WTC11 (cell line): Measurements from ENCODE around the gene SYTL4. TPM values are rescaled to one million over a fixed set of nuclear protein-coding genes. Genes with fewer than 3 reads are reported as not detected.

ENCODE experiments used
- ATAC-seq: fragments of 200-7000 bp; cut with Tn5 transposase; 2 replicates; pipeline ENCODE4 v1.10.0; 2021; ENCODE audit warnings: mild to moderate bottlenecking, moderate library complexity
- CTCF ChIA-PET: fragments of 300-600 bp; sonication (Branson Sonifier 250); formaldehyde crosslinking; loops from one replicate; lab custom pipeline; 2021; ENCODE audit warnings: antibody characterized with exemption; lab: Charles Lee
- POLR2A ChIA-PET: fragments of 350-600 bp; sonication (Branson Sonifier 250); formaldehyde crosslinking; loops from one replicate; lab custom pipeline; 2021; ENCODE audit warnings: antibody characterized with exemption; lab: Charles Lee
- DNase-seq: peaks from one replicate; pipeline ENCODE4 v3.0.0; 2021; ENCODE audit warnings: low spot score
- H3K27ac Mint-ChIP-seq: 2 replicates; pipeline ENCODE4 v1.8.0; 2021; ENCODE audit warnings: mixed read lengths
- H3K27me3 Mint-ChIP-seq: 2 replicates; pipeline ENCODE4 v1.8.0; 2021; ENCODE audit warnings: low read depth, mild to moderate bottlenecking, moderate library complexity, mixed read lengths
- H3K36me3 Mint-ChIP-seq: 2 replicates; pipeline ENCODE4 v1.8.0; 2021; ENCODE audit warnings: mixed read lengths
- H3K4me1 Mint-ChIP-seq: 2 replicates; pipeline ENCODE4 v1.8.0; 2022; ENCODE audit warnings: mixed read lengths
- H3K4me3 Mint-ChIP-seq: 2 replicates; pipeline ENCODE4 v1.8.0; 2021; ENCODE audit warnings: mild to moderate bottlenecking, moderate library complexity, mixed read lengths
- H3K9me3 Mint-ChIP-seq: 2 replicates; pipeline ENCODE4 v1.8.0; 2021; ENCODE audit warnings: mixed read lengths
- AFF4 ChIP-seq: sonication (generic); formaldehyde crosslinking; IDR thresholded peaks from 2 replicates; pipeline ENCODE4 v1.8.1; 2023; ENCODE audit warnings: mild to moderate bottlenecking, missing genetic modification reagents, borderline replicate concordance
- ATF3 ChIP-seq: sonication (generic); formaldehyde crosslinking; conservative IDR thresholded peaks from 2 replicates; pipeline ENCODE4 v1.8.1; 2022; ENCODE audit warnings: mild to moderate bottlenecking, missing genetic modification reagents
- CBFB ChIP-seq: sonication (generic); formaldehyde crosslinking; IDR thresholded peaks from 2 replicates; pipeline ENCODE4 v1.8.1; 2022; ENCODE audit warnings: mild to moderate bottlenecking, low read depth, missing genetic modification reagents
- CDX4 ChIP-seq: fragments of 250-450 bp; sonication (Bioruptor Pico); IDR thresholded peaks from 2 replicates; pipeline ENCODE4 v1.9.0; 2021; ENCODE audit warnings: moderate library complexity, mild to moderate bottlenecking, inconsistent platforms, borderline replicate concordance
- E2F5 ChIP-seq: sonication (generic); formaldehyde crosslinking; IDR thresholded peaks from 2 replicates; pipeline ENCODE4 v1.8.1; 2022; ENCODE audit warnings: mild to moderate bottlenecking, moderate library complexity, missing genetic modification reagents
- FOXJ3 ChIP-seq: sonication (generic); formaldehyde crosslinking; IDR thresholded peaks from 2 replicates; pipeline ENCODE4 v1.9.0; 2021; ENCODE audit warnings: missing genetic modification reagents, mild to moderate bottlenecking, borderline replicate concordance
- GABPB1 ChIP-seq: sonication (generic); formaldehyde crosslinking; IDR thresholded peaks from 2 replicates; pipeline ENCODE4 v1.8.1; 2023; ENCODE audit warnings: mild to moderate bottlenecking, missing genetic modification reagents
- HMGA2 ChIP-seq: fragments of 250-450 bp; sonication (Bioruptor Pico); IDR thresholded peaks from 2 replicates; pipeline ENCODE4 v1.4.0; 2021; ENCODE audit warnings: mild to moderate bottlenecking, moderate library complexity
- MLX ChIP-seq: sonication (generic); formaldehyde crosslinking; IDR thresholded peaks from 2 replicates; pipeline ENCODE4 v1.8.1; 2023; ENCODE audit warnings: mild to moderate bottlenecking, missing genetic modification reagents, moderate library complexity
- MYBL2 ChIP-seq: sonication (generic); formaldehyde crosslinking; IDR thresholded peaks from 2 replicates; pipeline ENCODE4 v1.8.1; 2023; ENCODE audit warnings: mild to moderate bottlenecking, moderate library complexity, missing genetic modification reagents
- NFATC4 ChIP-seq: fragments of 250-450 bp; sonication (Bioruptor Pico); IDR thresholded peaks from 2 replicates; pipeline ENCODE4 v1.9.0; 2021; ENCODE audit warnings: mild to moderate bottlenecking
- NR2C2 ChIP-seq: sonication (generic); formaldehyde crosslinking; IDR thresholded peaks from 2 replicates; pipeline ENCODE4 v1.8.0; 2022; ENCODE audit warnings: mild to moderate bottlenecking, missing genetic modification reagents
- STAT6 ChIP-seq: sonication (generic); formaldehyde crosslinking; conservative IDR thresholded peaks from 2 replicates; pipeline ENCODE4 v1.8.1; 2023; ENCODE audit warnings: mild to moderate bottlenecking, low read depth, missing genetic modification reagents, moderate library complexity
- TCF7 ChIP-seq: sonication (generic); formaldehyde crosslinking; IDR thresholded peaks from 2 replicates; pipeline ENCODE4 v1.8.0; 2022; ENCODE audit warnings: mild to moderate bottlenecking, low read depth, missing genetic modification reagents, moderate library complexity
- USF2 ChIP-seq: sonication (generic); formaldehyde crosslinking; IDR thresholded peaks from 2 replicates; pipeline ENCODE4 v1.8.1; 2023; ENCODE audit warnings: mild to moderate bottlenecking, missing genetic modification reagents, moderate library complexity
- ZBTB43 ChIP-seq: sonication (generic); formaldehyde crosslinking; IDR thresholded peaks from 2 replicates; pipeline ENCODE4 v1.8.1; 2023; ENCODE audit warnings: mild to moderate bottlenecking, missing genetic modification reagents
- ZNF138 ChIP-seq: sonication (generic); formaldehyde crosslinking; conservative IDR thresholded peaks from 2 replicates; pipeline ENCODE4 v1.8.1; 2022; ENCODE audit warnings: mild to moderate bottlenecking, moderate library complexity, missing genetic modification reagents
- ZNF263 ChIP-seq: sonication (generic); formaldehyde crosslinking; IDR thresholded peaks from 2 replicates; pipeline ENCODE4 v1.8.1; 2022; ENCODE audit warnings: low read depth, mild to moderate bottlenecking, moderate library complexity, missing genetic modification reagents
- ZNF396 ChIP-seq: fragments of 250-450 bp; sonication (Bioruptor Pico); IDR thresholded peaks from 2 replicates; pipeline ENCODE4 v1.8.0; 2021; ENCODE audit warnings: mild to moderate bottlenecking, moderate library complexity, borderline replicate concordance
- ZNF423 ChIP-seq: fragments of 250-450 bp; sonication (Bioruptor Pico); IDR thresholded peaks from 2 replicates; pipeline ENCODE4 v2.1.2; 2022; ENCODE audit warnings: mild to moderate bottlenecking, moderate library complexity
- ZNF512 ChIP-seq: sonication (generic); formaldehyde crosslinking; IDR thresholded peaks from 2 replicates; pipeline ENCODE4 v1.8.1; 2022; ENCODE audit warnings: missing genetic modification reagents, borderline replicate concordance
- total RNA-seq: library from RNA; stranded (reverse); gene quantifications from 3 replicates; pipeline ENCODE4 v1.2.3, GENCODE V29; 2021

Gene SYTL4
- total RNA-seq, 1 experiment from 2014 or later: 0.31 TPM

GRCh38 chrX:100680756-100681155 is 51.2 kb downstream of the SYTL4 start (continued):
- TF ChIP-seq STAT6 (CRISPR knock-in tag) (no peak), ZBTB43 (CRISPR knock-in tag) (no peak), MYBL2 (CRISPR knock-in tag) (no peak)
- TF ChIP-seq, all 79 proteins: peak for 0

- Mint-ChIP-seq H3K9me3 (no peaks in the 10 kb centered on the region), H3K36me3 (no peaks in the 10 kb centered on the region), H3K27ac (no peak overlapping the region), H3K27me3 (no peaks in the 10 kb centered on the region; the same call in 1 of the 2 replicates), H3K4me3 (no peak overlapping the region), H3K4me1 (peaks cover 7% of the 10 kb centered on the region; the same call in 1 of the 2 replicates)
- DNase-seq (no peak), ATAC-seq (no peak)
- CTCF ChIA-PET: interaction anchor here (2.2 kb wide), 1 partner anchor 91 kb away, joined by 10 read pairs; no protein-coding TSS in a partner anchor
- POLR2A ChIA-PET: no interaction called here
- no peak for TF ChIP-seq ATF3 (CRISPR knock-in tag)
- no peak for TF ChIP-seq USF2
- no peak for TF ChIP-seq CBFB (CRISPR knock-in tag)
- no peak for TF ChIP-seq ZNF396 (CRISPR knock-in tag)
- no peak for TF ChIP-seq TCF7 (CRISPR knock-in tag)
- no peak for TF ChIP-seq ZNF512 (CRISPR knock-in tag)
- no peak for TF ChIP-seq NFATC4
- no peak for TF ChIP-seq ZNF423 (CRISPR knock-in tag)
- no peak for TF ChIP-seq E2F5 (CRISPR knock-in tag)
- no peak for TF ChIP-seq HMGA2
- TF ChIP-seq NR2C2: no peak
- TF ChIP-seq AFF4: no peak
- no peak for TF ChIP-seq ZNF138 (CRISPR knock-in tag)
- TF ChIP-seq MLX (CRISPR knock-in tag): no peak
- no peak for TF ChIP-seq FOXJ3 (CRISPR knock-in tag)
- no peak for TF ChIP-seq GABPB1
- TF ChIP-seq CDX4 (CRISPR knock-in tag): no peak
- no peak for TF ChIP-seq ZNF263 (CRISPR knock-in tag)
Observed at GRCh38 chrX:100677611-100678181, 54.2 kb downstream of the SYTL4 start.
